Pulmonary artery endothelial cell (primary cell): ENCODE results near the gene RABL2A. TPM values are rescaled to one million over a fixed set of nuclear protein-coding genes. Genes with fewer than 3 reads are reported as not detected.
"Not testable (repeated sequence)": the region's sequence is repeated elsewhere in the genome, so short reads cannot be mapped to it uniquely, and the experiment has no call there.

Experiments used
- DNase-seq: peaks from one replicate; pipeline ENCODE4 v3.0.0-alpha.2; 2011; ENCODE audit warnings: low read depth, low spot score
- total RNA-seq: library from RNA; depleted of rRNA; stranded (reverse); fragments of >200 nt; gene quantifications from 2 replicates; pipeline ENCODE4 v1.2.3, GENCODE V29; 2014

Gene RABL2A
- total RNA-seq: 3.9 and 6.1 TPM in 2 replicates

DNA sequence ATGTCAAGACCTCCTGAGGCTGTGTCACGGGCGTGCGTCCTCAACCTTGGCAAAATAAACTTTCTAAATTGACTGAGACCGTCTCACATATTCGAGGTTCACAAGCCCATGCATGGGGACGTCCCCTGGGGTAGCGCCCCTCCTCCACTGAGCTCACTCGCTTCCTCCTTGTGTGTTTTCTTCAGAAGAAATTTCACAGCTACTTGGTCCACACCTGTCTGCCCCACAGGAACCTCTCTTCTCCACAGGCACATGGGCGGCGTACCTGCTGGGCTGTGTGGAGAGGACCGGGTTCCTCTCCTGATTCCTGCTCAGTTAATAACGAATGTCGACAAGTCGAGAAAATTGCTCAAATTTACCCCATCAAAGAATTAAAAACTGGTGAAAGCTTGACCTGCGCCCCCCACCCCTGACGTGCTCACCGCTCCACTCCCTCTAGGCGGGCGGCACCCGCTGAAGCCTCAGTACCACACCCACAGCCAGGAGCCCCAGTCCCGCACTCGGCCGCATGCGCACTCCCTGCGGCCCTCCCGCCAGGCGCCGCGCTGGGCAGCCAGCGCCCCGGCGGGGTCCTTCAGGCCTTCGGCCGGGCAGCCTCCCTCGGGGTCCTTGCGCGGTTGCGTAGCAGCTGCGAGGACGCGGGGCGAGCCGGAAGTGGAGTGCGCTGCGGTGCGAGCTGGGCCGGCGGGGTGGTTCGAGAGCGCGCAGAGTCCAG is at the start of gene RABL2A:
RABL2A (plus strand) TSS at position 651 of the 715 bp plus-strand sequence. CDS start 1,341 bp downstream, outside the sequence.
- peak; percentile 4 for DNase-seq

DNA sequence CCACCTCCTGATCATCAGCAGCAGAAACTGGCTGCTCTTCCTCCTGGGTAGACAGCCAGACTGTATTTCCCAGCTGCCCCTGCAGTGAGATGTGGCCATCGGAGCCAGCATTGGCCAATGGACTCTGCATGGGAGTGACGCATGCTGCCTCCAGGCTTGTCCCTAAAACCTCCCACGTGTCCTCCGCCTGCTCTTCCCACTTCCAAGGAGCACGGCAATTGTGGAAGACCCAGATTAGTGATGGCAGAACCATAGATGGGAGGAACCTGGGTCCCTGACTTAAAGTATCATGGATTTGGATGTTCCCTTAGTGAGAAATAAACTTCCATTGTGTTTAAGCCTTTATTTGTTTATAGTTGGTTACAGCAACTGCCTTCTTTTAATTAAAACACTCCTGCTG is 48.6 kb upstream of the RABL2A start:
- not testable (repeated sequence) for DNase-seq

DNA sequence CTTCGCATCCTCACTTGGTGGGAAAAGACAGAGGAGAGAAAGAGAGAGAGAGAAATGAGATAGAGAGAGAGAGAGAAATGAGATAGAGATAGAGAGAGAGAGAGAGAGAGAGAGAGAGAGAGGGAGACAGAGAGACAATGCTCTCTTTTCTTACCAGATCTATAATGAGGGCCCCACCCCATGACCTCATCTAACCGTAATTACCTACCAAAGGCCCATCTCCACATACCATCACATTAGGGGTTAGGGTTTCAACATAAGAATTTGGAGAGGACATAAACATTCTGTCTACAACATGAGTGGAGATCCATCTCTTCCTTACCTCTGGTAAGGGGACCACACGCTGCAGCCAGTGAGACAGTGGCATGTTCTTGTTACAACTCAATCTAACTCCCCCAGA is 44.6 kb upstream of the RABL2A start:
- DNase-seq: not testable (repeated sequence)

DNA sequence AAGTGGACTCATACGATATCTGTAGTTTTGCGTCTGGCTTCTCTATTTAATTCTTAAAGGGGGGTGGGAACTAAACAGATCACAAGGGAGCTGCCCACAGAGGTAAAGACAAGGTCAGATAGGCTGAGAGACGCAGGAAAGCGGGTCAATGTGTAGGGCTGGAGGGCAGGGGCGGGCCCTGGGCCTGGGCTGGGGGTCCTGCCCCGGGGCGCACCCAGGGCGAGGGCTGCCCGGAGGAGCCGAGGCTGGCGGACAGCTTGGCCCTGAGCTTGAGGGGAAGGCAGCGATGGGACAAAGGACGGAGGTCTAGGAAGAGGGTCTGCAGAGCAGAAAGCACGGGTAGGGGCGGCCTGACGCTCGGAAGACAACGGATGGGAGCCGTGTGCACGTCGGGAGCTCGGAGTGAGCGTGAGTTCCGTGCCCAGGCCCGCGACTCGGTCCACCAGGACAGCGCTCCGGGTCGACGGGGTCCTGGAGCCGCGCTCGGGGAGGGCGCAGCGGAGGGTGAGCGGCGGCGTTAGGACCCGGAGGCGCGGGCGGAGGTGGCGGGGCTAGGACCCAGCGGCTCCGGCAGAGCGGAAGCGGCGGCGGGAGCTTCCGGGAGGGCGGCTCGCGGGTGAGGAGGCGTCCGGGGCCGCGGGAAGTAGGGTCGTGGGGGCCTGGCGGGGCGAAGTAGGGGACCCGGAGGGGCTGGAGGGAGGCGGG is 43.4 kb upstream of the RABL2A start:
- not testable (repeated sequence) for DNase-seq

DNA sequence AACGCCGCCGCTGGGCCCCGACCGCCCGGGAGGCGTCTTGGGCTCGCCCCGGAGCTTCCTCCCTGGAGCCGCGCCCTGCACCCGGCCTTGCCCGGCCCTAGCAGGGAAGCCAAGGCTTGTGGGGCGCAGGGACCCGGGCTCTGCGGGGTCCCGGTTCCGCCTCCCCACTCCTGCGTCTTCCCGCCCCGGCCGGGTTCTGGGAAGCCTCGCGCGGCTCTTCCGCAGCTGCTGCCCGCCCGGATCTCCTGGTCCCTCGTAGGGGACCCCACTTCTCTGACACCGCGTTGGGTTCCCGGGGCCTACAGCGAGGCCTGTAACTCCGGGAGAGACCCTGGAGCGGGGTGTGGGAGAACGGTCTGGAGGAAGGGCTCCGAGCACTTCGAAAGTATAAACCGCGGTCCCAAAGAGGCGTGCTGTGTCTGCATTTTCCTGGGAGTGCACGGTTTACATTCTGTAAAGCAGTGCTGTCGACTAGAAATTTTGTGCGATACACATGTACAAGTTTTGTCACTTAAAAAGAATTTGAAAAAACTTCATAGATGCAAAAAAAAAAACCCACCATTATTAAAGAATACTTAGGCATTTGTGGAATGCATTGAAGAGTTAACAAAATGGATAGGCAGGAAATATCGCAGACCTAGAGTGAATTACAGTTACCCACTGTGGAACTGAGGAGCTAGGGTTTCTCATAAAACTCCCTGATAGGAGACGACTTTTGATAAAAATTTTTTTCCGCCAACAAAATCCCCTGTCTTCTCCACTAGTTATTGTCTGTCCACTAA is 42.6 kb upstream of the RABL2A start:
- not testable (repeated sequence) for DNase-seq

DNA sequence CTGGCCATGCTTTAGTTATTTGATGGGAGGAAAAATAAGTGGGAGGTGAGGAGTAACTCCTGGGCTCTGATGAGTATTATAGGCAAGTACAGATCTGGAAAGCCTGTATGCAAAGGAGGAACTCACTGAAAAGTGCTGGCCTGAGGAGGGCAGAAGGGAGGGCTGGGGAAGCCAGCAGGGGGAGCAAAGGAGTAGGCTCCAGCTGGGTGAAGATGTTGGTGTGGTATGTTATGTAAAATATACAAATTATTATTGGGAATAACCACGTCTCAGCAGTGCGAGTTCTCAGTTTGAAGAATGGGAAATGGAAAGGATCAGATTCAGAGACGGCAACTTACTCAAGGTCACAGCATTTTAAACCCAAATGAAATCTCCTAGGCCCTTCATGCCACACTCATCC is 39.9 kb upstream of the RABL2A start:
- DNase-seq: not testable (repeated sequence)

DNA sequence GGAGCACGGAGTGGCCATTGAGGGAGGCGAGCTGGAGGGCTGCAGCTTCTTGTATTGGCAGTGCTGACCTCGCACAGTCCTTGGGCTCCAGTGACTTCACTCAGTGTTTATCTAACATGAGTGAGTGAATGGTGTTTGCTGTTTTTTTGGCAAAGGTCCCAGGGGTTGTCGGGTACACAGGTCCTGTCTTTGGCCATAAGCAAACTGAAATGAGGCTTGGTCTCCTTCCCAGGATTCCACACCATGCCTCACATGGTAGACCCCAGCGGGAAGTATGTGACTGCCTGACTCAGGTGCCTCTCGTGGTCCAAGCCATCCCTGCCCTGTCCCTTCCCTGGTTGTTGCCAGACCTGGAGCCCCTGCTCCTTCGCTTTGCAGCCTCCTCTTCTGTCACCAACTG is 37.5 kb upstream of the RABL2A start:
- DNase-seq: not testable (repeated sequence)

DNA sequence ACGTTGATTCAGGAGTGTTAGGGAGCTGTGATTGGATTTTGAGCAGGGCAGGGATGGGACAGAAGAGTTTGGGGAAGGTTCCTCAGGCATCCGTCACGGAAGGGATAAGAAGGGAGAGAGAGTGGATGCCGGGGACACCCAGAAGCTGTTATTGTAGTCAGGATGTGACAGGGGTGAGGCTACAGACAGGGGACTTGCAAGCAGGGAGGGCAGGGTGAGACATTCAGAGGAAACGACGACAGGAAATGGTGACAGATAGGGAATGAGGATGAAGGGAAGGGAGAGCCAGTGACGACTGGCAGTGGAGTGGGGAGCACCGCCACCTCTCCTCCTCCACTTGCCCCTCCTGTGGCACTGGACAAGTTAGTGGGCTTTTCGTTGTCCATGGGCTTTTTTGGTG is 35.1 kb upstream of the RABL2A start:
- DNase-seq: not testable (repeated sequence)

DNA sequence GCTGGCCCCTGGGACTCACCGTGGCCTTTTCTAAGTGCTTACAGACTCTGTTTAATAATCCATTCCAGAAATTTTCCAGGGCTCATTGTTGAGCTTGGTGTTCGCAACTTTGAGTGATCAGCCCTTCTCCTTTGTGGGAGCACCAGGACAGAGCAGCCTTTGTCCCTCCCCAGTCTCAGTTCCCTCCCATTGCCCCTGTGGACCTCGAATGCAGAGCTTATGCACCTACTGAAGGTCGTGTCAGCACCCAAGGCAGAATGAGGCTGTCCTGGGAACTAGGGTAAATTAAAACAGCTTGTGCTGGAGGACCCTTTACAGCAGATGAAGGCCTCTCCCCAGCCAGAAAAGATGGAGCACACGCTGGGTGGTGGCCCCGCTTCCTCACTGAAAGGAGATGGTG is 33.8 kb upstream of the RABL2A start:
- not testable (repeated sequence) for DNase-seq

DNA sequence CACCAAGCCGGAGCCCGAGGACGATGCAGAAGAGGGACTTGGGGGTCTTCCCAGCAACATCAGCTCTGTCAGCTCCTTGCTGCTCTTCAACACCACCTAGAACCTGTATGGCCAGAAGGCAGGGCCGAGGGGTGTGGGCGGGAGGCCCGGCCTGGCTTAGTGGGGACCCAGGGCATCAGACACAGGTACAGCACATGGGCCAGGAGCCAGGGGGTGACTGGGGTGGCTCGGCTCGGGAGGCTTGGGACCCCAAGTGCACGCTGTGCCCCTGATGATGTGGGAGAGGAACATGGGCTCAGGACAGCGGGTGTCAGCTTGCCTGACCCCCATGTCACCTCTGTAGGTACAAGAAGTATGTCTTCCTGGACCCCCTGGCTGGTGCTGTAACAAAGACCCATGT is 31.3 kb upstream of the RABL2A start:
- DNase-seq: not testable (repeated sequence)

DNA sequence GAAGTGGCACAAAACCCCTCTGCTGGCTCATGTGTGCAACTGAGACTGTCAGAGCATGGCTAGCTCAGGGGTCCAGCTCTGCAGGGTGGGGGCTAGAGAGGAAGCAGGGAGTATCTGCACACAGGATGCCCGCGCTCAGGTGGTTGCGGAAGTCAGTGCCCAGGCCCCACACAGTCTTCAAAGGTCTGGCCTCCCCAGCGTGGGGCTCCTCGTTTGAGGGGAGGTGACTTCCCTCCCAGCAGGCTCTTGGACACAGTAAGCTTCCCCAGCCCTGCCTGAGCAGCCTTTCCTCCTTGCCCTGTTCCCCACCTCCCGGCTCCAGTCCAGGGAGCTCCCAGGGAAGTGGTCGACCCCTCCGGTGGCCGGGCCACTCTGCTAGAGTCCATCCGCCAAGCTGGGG is 29.9 kb upstream of the RABL2A start:
- DNase-seq: not testable (repeated sequence)

DNA sequence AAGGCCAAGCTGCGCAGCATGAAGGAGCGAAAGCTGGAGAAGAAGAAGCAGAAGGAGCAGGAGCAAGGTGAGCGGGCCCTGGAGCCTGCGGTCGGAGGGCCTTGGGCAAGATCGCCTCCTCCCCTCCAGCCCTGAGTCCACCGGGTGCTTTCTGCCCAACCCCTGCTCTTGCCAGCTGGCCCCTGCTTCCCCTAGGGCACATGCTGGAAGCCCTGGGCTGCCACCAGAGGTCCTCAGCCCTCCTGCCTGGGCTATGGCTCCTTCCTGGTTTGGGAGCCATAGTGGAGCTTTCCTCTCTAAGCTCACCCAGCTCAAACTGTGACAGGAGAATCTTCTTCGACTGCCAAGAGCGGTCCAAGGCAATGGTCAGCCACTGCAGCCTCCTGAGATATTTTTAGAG is 29.5 kb upstream of the RABL2A start:
- not testable (repeated sequence) for DNase-seq

DNA sequence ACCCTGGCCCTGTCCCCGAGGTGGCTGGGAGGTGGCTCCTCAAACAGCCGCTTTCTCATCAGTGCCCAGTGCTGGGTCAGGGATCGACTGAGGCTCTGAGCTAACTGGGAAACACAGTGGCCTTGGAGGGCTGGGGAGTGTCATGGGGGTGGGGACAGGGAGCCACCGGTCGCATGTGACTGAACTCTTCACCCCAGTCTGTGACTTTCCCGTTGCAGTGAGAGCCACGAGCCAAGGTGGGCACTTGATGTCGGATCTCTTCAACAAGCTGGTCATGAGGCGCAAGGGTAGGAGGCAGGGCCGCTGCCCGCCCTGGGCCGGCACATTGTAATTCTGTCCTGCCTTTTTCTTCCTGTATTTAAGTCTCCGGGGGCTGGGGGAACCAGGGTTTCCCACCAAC is 28.9 kb upstream of the RABL2A start:
- not testable (repeated sequence) for DNase-seq

DNA sequence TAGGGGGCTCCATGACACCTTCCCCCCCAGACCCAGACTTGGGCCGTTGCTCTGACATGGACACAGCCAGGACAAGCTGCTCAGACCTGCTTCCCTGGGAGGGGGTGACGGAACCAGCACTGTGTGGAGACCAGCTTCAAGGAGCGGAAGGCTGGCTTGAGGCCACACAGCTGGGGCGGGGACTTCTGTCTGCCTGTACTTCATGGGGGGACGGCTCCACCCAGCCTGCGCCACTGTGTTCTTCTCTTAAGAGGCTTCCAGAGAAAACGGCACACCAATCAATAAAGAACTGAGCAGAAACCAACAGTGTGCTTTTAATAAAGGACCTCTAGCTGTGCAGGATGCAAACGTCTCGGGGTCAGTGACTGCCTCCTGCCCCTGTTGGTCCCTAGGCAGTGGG is 28.3 kb upstream of the RABL2A start:
- not testable (repeated sequence) for DNase-seq

DNA sequence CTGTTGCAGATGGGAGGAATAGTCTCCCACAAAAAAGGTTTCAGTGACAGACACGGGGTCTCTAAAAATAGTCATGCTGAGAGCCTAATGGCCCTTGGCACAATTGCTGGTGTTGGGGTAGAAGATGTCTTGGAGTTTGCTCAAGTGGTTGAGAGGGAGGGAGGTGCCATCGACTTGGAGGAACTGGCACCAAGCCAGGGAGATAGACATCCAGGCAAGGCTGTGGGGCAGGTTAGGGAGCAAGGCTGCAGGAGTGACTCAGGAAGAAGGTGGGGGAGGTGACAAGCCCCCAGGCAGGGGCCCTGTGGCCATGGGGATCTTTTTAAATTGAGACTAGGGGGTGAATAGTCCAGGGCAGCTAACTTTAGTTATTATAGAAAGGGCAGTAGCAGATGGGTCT is 27.9 kb upstream of the RABL2A start:
- not testable (repeated sequence) for DNase-seq

DNA sequence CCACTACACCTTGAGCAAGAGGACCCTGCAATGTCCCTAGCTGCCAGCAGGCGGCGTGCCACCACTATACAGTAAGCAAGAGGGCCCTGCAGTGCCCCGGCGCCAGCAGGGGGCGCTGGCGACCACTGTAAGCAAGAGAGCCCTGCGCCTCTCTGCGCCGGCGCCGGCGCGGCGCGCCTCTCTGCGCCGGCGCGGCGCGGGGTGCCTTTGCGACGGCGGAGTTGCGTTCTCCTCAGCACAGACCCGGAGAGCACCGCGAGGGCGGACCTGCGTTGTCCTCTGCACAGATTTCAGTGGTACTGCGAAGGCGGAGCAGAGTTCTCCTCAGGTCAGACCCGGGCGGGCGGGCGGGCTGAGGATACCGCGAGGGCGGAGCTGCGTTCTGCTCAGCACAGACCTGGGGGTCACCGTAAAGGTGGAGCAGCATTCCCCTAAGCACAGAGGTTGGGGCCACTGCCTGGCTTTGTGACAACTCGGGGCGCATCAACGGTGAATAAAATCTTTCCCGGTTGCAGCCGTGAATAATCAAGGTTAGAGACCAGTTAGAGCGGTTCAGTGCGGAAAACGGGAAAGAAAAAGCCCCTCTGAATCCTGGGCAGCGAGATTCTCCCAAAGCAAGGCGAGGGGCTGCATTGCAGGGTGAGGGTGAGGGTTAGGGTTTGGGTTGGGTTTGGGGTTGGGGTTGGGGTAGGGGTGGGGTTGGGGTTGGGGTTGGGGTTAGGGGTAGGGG is 24.9 kb upstream of the RABL2A start:
- DNase-seq: not testable (repeated sequence)

DNA sequence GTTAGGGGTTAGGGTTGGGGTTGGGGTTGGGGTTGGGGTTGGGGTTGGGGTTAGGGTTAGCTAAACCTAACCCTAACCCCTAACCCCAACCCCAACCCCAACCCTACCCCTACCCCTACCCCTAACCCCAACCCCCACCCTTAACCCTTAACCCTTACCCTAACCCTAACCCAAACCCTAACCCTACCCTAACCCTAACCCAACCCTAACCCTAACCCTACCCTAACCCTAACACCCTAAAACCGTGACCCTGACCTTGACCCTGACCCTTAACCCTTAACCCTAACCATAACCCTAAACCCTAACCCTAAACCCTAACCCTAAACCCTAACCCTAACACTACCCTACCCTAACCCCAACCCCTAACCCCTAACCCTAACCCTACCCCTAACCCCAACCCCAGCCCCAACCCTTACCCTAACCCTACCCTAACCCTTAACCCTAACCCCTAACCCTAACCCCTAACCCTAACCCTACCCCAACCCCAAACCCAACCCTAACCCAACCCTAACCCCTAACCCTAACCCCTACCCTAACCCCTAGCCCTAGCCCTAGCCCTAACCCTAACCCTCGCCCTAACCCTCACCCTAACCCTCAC is 24.1 kb upstream of the RABL2A start:
- DNase-seq: no peak

DNA sequence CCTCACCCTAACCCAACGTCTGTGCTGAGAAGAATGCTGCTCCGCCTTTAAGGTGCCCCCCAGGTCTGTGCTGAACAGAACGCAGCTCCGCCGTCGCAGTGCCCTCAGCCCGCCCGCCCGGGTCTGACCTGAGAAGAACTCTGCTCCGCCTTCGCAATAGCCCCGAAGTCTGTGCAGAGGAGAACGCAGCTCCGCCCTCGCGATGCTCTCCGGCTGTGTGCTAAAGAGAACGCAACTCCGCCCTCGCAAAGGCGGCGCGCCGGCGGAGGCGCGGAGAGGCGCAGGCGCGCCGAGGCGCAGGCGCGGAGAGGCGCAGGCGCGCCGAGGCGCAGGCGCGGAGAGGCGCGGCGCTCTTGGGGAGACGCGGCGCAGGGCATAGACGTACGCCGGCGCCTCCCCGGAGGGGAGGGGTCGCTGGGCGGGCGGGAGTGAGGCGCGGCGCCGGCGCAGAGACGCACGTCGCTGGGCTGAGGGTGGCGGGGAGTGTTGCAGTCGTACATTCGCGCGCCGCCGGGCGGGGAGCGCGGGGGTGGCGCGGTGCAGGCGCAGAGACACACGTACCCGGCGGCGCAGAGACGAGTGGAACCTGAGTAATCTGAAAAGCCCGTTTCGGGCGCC is 23.5 kb upstream of the RABL2A start:
- peak; percentile 71 for DNase-seq

DNA sequence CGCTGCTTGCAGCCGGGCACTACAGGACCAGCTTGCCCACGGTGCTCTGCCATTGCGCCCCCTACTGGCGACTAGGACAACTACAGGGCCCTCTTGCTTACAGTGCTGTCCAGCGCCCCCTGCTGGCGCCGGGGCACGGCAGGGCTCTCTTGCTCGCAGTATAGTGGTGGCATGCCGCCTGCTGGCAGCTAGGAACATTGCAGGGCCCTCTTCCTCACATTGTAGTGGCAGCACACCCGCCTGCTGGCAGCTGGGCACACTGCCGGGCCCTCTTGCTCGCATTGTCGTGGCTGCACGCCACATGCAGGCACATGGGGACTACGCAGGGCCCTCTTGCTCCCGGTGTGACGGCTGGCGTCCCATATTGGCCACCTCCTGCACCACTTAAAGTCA is 23.0 kb upstream of the RABL2A start:
- peak; percentile 73 for DNase-seq

DNA sequence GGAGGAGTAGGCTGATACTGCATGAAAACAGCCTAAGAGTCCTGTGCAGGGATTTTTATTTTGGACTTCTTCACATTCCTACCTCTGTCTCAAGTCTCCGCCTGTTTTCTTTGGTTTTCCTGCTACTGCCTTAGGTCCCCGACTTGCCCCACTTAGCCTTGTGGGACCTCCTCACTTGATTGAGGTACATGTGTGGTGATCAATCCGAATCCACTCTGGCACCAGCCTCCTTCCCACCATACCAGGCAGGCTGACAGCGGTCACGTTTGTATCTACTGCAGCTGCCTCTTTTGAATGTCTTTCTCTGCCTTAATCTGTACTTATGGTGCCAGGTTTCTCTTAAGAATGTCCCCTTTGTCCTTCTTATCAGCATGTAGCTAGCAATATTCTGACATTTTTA is 22.4 kb upstream of the RABL2A start:
- DNase-seq: not testable (repeated sequence)
